Measurements from ENCODE around the gene CNTNAP4. TPM values are rescaled to one million over a fixed set of nuclear protein-coding genes. Genes with fewer than 3 reads are reported as not detected.

Gene CNTNAP4
- total RNA-seq, 1 experiment from 2014 or later, result not detected

DNA sequence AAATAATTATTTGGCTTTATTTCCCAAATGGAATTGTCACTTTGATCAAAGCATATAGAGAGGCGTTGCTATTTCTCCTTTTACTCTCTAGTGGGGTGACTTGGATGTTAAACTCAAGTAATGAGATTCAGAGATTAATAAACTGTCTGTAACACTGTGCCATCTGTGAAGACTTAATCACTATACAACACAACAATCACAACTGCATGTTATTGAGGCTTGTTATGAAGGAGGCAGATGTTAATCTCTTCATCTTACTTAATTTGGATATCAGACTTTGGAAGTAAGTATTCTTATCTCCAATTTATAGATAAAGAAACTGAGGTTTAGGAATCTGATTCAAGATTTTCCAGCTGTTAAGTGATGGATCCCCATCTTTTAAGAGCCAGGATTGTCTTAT is 132.5 kb downstream of the CNTNAP4 start:
- ATAC-seq, result no peak
- H3K27me3 ChIP-seq (ENCODE audit: low read length), result no peaks in the 10 kb centered on the region
- no peak overlapping the region for H3K27ac ChIP-seq (ENCODE audit: low read length)
- no TSS peak for BruUV-seq (replicated peaks)
- H3K9me3 ChIP-seq (ENCODE audit: low read length), result no peaks in the 10 kb centered on the region
- TF ChIP-seq EZH2phosphoT487 (IDR thresholded peaks at IDR 0.05; ENCODE audit: borderline replicate concordance, low read length) (no peak), EZH2 (IDR thresholded peaks at IDR 0.05; ENCODE audit: low read length, unreplicated experiment) (no peak)
- TF ChIP-seq, protein P1, sequence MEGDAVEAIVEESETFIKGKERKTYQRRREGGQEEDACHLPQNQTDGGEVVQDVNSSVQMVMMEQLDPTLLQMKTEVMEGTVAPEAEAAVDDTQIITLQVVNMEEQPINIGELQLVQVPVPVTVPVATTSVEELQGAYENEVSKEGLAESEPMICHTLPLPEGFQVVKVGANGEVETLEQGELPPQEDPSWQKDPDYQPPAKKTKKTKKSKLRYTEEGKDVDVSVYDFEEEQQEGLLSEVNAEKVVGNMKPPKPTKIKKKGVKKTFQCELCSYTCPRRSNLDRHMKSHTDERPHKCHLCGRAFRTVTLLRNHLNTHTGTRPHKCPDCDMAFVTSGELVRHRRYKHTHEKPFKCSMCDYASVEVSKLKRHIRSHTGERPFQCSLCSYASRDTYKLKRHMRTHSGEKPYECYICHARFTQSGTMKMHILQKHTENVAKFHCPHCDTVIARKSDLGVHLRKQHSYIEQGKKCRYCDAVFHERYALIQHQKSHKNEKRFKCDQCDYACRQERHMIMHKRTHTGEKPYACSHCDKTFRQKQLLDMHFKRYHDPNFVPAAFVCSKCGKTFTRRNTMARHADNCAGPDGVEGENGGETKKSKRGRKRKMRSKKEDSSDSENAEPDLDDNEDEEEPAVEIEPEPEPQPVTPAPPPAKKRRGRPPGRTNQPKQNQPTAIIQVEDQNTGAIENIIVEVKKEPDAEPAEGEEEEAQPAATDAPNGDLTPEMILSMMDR (conservative IDR thresholded peaks at IDR 0.05; ENCODE audit: low read depth, low read length), result no peak
- intact Hi-C loops (cut with micrococcal nuclease), result no loop called here
- no peak overlapping the region for H2AFZ ChIP-seq (ENCODE audit: low read length)
- no peaks in the 10 kb centered on the region for H3K36me3 ChIP-seq (ENCODE audit: low read depth, low read length)
- no peaks in the 10 kb centered on the region for H3F3A ChIP-seq (ENCODE audit: low read length, unreplicated experiment)
- no peaks in the 10 kb centered on the region for H3K79me2 ChIP-seq (ENCODE audit: low read length)
- no peak overlapping the region for H3K9ac ChIP-seq (ENCODE audit: low read length)
- H3K4me2 ChIP-seq (ENCODE audit: low read length), result no peak overlapping the region
- ChIA-PET CTCF (no interaction called here), POLR2A (ENCODE audit: unreplicated experiment) (no interaction called here)
- no peak overlapping the region for H3K4me3 ChIP-seq (ENCODE audit: low read length)
- no peaks in the 10 kb centered on the region for H3K9me2 ChIP-seq (replicated peaks; ENCODE audit: low read length)
- H4K20me1 ChIP-seq (ENCODE audit: low read length), result no peaks in the 10 kb centered on the region
- no peaks in the 10 kb centered on the region for H3K4me1 ChIP-seq (ENCODE audit: insufficient read depth, low read length)
- DNase-seq, result no peak

DNA sequence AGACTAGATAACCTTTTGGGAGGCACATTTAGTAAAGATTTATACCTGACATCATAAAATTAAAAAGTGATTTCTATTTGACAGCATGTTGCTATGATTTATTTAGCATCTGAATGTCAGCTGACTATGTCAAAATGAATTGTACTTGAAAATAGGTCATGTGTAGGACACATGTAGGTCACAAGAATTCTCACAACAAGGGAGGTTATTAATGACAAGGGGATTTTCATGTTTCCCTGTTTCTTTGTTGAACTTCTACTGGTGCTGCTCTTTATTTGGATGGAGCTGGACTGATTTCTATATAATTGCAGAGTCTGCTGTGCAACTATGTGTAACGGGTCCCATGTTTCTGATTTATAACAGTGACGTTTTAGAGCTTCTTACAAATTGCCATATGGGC is 144.4 kb downstream of the CNTNAP4 start:
- Histone ChIP-seq H3K27ac (ENCODE audit: low read length) (no peak overlapping the region), H3K27me3 (ENCODE audit: low read length) (peaks cover 30% of the 10 kb centered on the region), H3K4me3 (ENCODE audit: low read length) (no peak overlapping the region), H3K4me1 (ENCODE audit: insufficient read depth, low read length) (no peaks in the 10 kb centered on the region), H4K20me1 (ENCODE audit: low read length) (no peaks in the 10 kb centered on the region), H3K9ac (ENCODE audit: low read length) (no peak overlapping the region), H3F3A (ENCODE audit: low read length, unreplicated experiment) (no peaks in the 10 kb centered on the region), H3K9me2 (replicated peaks; ENCODE audit: low read length) (no peaks in the 10 kb centered on the region), H2AFZ (ENCODE audit: low read length) (no peak overlapping the region), H3K36me3 (ENCODE audit: low read depth, low read length) (no peaks in the 10 kb centered on the region), H3K4me2 (ENCODE audit: low read length) (no peak overlapping the region), H3K79me2 (ENCODE audit: low read length) (no peaks in the 10 kb centered on the region), H3K9me3 (ENCODE audit: low read length) (no peaks in the 10 kb centered on the region)
- intact Hi-C loops (cut with micrococcal nuclease), result no loop called here
- no peak for DNase-seq
- ChIA-PET POLR2A (ENCODE audit: unreplicated experiment) (no interaction called here), CTCF (no interaction called here)
- ATAC-seq, result no peak
- TF ChIP-seq, protein P1 (conservative IDR thresholded peaks at IDR 0.05; ENCODE audit: low read depth, low read length), result no peak
- TF ChIP-seq EZH2phosphoT487 (IDR thresholded peaks at IDR 0.05; ENCODE audit: borderline replicate concordance, low read length), result no peak
- TF ChIP-seq EZH2 (IDR thresholded peaks at IDR 0.05; ENCODE audit: low read length, unreplicated experiment), result no peak
- no TSS peak for BruUV-seq (replicated peaks)

DNA sequence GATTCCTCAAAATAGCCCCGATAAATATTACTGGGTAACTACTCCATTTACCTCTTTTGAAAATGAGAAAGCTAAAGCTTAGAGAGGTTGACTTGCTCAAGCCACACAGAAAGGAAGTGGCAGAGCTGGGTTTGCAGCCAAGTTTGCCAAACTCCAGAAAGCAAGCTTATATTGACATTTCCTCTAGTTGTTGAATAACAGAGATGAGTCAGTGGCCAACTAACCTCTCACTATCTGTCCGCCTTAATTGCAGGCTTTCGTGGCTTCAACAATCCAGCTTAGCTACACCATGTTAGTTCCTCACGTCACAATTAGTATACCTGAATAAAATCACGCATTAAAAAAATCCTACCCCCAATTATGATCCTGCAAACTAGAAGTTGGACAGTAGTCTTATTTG is 151.7 kb downstream of the CNTNAP4 start:
- BruUV-seq (replicated peaks), result no TSS peak
- ATAC-seq, result peak; percentile 72
- ChIA-PET CTCF (no interaction called here), POLR2A (ENCODE audit: unreplicated experiment) (no interaction called here)
- peaks cover 34% of the 10 kb centered on the region for H3K27me3 ChIP-seq (ENCODE audit: low read length)
- no peaks in the 10 kb centered on the region for H3F3A ChIP-seq (ENCODE audit: low read length, unreplicated experiment)
- no peaks in the 10 kb centered on the region for H4K20me1 ChIP-seq (ENCODE audit: low read length)
- TF ChIP-seq, protein P1 (conservative IDR thresholded peaks at IDR 0.05; ENCODE audit: low read depth, low read length), result no peak
- TF ChIP-seq EZH2 (IDR thresholded peaks at IDR 0.05; ENCODE audit: low read length, unreplicated experiment), result no peak
- no peak for TF ChIP-seq EZH2phosphoT487 (IDR thresholded peaks at IDR 0.05; ENCODE audit: borderline replicate concordance, low read length)
- no peak overlapping the region for H3K4me3 ChIP-seq (ENCODE audit: low read length)
- DNase-seq, result peak; percentile 58
- H3K4me2 ChIP-seq (ENCODE audit: low read length), result no peak overlapping the region
- no peaks in the 10 kb centered on the region for H3K9me2 ChIP-seq (replicated peaks; ENCODE audit: low read length)
- H3K9ac ChIP-seq (ENCODE audit: low read length), result no peak overlapping the region
- no peaks in the 10 kb centered on the region for H3K79me2 ChIP-seq (ENCODE audit: low read length)
- intact Hi-C loops (cut with micrococcal nuclease), result no loop called here
- no peak overlapping the region for H2AFZ ChIP-seq (ENCODE audit: low read length)
- peaks cover 5% of the 10 kb centered on the region; the same call in 1 of the 2 replicates for H3K4me1 ChIP-seq (ENCODE audit: insufficient read depth, low read length)
- H3K27ac ChIP-seq (ENCODE audit: low read length), result no peak overlapping the region
- H3K36me3 ChIP-seq (ENCODE audit: low read depth, low read length), result no peaks in the 10 kb centered on the region
- no peaks in the 10 kb centered on the region for H3K9me3 ChIP-seq (ENCODE audit: low read length)

Data from PC-3 (cell line).